ENCODE measurements around the gene EFNA1. TPM values are rescaled to one million over a fixed set of nuclear protein-coding genes. Genes with fewer than 3 reads are reported as not detected.
A peak's percentile ranks its signal among the peaks of the same experiment; 100 is the strongest.

EFNA1 gene
- total RNA-seq, 1 donor from 2014 or later, result 0.34 TPM

DNA sequence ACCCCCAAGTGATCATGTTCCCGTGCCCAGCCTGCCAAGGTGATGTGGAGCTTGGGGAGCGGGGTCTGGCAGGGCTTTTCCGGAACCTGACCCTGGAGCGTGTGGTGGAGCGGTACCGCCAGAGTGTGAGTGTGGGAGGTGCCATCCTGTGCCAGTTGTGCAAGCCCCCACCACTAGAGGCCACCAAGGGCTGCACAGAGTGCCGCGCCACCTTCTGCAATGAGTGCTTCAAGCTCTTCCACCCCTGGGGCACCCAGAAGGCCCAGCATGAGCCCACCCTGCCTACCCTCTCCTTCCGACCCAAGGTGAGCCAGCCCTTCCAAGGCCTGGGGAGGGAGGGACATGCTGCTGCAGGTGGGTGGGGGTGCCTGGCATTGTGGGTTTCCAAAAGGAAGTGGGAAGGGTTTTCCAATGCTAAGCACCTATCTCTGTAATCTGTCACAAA lies 48.3 kb downstream of the EFNA1 start:
- no peak overlapping the region for H3K27ac ChIP-seq
- H3K9ac ChIP-seq, result no peak overlapping the region
- H3K9me3 ChIP-seq (ENCODE audit: low read depth), result no peaks in the 10 kb centered on the region
- Mint-ChIP-seq H3K4me1 (peaks cover 39% of the 10 kb centered on the region), H3K36me3 (peaks cover 15% of the 10 kb centered on the region), H3K27ac (no peak overlapping the region), H3K9me3 (no peaks in the 10 kb centered on the region), H3K4me3 (peak overlapping the region; percentile 74), H3K27me3 (ENCODE audit: insufficient read depth, low read depth) (peaks cover 16% of the 10 kb centered on the region)
- H3K4me3 ChIP-seq, result no peak overlapping the region
- no peaks in the 10 kb centered on the region for H3K36me3 ChIP-seq
- H2AFZ ChIP-seq (replicated peaks), result no peak overlapping the region
- peaks cover 51% of the 10 kb centered on the region for H3F3A ChIP-seq (ENCODE audit: low read depth)
- TF ChIP-seq EZH2phosphoT487 (IDR thresholded peaks at IDR 0.05) (no peak), EZH2 (IDR thresholded peaks at IDR 0.05) (no peak)
- TF ChIP-seq, protein P1, sequence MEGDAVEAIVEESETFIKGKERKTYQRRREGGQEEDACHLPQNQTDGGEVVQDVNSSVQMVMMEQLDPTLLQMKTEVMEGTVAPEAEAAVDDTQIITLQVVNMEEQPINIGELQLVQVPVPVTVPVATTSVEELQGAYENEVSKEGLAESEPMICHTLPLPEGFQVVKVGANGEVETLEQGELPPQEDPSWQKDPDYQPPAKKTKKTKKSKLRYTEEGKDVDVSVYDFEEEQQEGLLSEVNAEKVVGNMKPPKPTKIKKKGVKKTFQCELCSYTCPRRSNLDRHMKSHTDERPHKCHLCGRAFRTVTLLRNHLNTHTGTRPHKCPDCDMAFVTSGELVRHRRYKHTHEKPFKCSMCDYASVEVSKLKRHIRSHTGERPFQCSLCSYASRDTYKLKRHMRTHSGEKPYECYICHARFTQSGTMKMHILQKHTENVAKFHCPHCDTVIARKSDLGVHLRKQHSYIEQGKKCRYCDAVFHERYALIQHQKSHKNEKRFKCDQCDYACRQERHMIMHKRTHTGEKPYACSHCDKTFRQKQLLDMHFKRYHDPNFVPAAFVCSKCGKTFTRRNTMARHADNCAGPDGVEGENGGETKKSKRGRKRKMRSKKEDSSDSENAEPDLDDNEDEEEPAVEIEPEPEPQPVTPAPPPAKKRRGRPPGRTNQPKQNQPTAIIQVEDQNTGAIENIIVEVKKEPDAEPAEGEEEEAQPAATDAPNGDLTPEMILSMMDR (IDR thresholded peaks at IDR 0.05), result no peak
- no peaks in the 10 kb centered on the region for H3K27me3 ChIP-seq
- H3K4me2 ChIP-seq, result no peak overlapping the region
- H3K79me2 ChIP-seq (ENCODE audit: low read depth), result peaks cover 26% of the 10 kb centered on the region
- peaks cover 8% of the 10 kb centered on the region for H3K4me1 ChIP-seq
- H4K20me1 ChIP-seq (ENCODE audit: low read depth), result no peaks in the 10 kb centered on the region
- no peak for DNase-seq (ENCODE audit: low spot score)

DNA sequence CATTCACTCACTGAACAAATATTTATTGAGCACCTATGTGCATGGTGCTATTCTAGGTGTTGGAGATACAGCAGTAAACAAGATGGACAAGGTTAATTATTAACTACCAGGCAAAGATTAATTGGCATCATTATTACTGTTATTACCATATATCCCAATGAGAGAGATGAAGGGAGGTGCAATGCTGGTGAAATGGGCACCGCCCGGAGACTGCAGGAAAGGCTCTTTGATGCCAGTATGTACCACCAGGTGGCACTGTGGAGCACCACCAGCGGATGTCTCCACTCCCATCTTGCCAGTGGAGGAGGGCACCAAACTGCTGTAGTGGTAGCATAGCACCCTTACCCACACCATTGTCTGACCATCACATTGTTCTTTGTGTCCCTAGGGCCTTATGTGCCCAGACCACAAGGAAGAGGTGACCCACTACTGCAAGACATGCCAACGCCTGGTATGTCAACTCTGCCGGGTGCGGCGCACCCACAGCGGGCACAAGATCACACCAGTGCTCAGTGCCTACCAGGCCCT lies 48.9 kb downstream of the EFNA1 start:
- Histone ChIP-seq H3K79me2 (ENCODE audit: low read depth) (peaks cover 19% of the 10 kb centered on the region), H3K9ac (no peak overlapping the region), H3K27me3 (no peaks in the 10 kb centered on the region), H3K27ac (no peak overlapping the region), H3K4me3 (no peak overlapping the region), H3K4me2 (no peak overlapping the region), H3K4me1 (peaks cover 8% of the 10 kb centered on the region), H3F3A (ENCODE audit: low read depth) (peaks cover 49% of the 10 kb centered on the region), H4K20me1 (ENCODE audit: low read depth) (no peaks in the 10 kb centered on the region), H3K36me3 (no peaks in the 10 kb centered on the region), H2AFZ (replicated peaks) (no peak overlapping the region), H3K9me3 (ENCODE audit: low read depth) (no peaks in the 10 kb centered on the region)
- H3K27me3 Mint-ChIP-seq (ENCODE audit: insufficient read depth, low read depth), result peaks cover 16% of the 10 kb centered on the region
- peak overlapping the region; percentile 74 for H3K4me3 Mint-ChIP-seq
- peaks cover 39% of the 10 kb centered on the region for H3K4me1 Mint-ChIP-seq
- peaks cover 17% of the 10 kb centered on the region for H3K36me3 Mint-ChIP-seq
- no peak overlapping the region for H3K27ac Mint-ChIP-seq
- TF ChIP-seq, protein P1 (IDR thresholded peaks at IDR 0.05), result peak; percentile 78
- no peak for TF ChIP-seq EZH2 (IDR thresholded peaks at IDR 0.05)
- DNase-seq (ENCODE audit: low spot score), result peak; percentile 77
- H3K9me3 Mint-ChIP-seq, result no peaks in the 10 kb centered on the region

DNA sequence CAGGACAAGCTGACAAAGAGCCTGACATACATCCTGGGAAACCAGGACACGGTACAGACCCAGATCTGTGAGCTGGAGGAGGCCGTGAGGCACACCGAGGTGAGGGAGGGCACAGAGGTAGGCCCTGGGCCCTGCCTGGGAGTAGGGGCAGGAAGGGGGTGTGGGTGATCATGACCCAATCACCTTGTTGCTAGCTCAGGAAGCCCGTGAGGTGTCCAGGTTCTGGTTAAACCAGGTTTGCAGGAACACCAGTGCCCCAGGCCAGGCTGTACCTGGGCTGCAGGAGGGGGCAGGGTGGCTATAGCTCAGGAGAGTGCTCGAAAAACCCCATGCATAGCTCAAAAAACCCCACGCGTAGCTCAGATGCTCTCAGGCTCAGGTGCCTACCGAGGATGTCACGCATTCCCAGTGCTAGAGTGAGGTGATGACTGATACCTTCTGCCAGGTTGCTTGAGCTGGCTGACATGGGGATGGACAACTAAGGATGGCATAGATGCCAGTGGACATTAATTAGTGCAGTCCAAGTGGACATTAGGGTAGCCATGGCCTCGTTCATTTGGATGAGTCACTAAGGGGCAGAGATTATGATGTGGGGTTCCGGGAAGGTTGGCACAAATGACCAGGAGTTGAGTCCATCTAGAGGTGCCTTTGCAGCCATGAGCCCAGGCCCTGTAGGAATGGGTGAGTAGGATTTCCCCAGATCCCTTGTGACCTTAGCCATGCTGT lies 49.7 kb downstream of the EFNA1 start:
- no peak overlapping the region for H3K9ac ChIP-seq
- no peaks in the 10 kb centered on the region for H4K20me1 ChIP-seq (ENCODE audit: low read depth)
- no peak overlapping the region for H3K27ac ChIP-seq
- H3K27me3 ChIP-seq, result no peaks in the 10 kb centered on the region
- no peak overlapping the region for H3K4me3 ChIP-seq
- no peak overlapping the region for H3K4me2 ChIP-seq
- Mint-ChIP-seq H3K4me1 (peaks cover 33% of the 10 kb centered on the region), H3K27me3 (ENCODE audit: insufficient read depth, low read depth) (peaks cover 13% of the 10 kb centered on the region), H3K27ac (no peak overlapping the region), H3K9me3 (no peaks in the 10 kb centered on the region), H3K4me3 (peak overlapping the region; percentile 42), H3K36me3 (peaks cover 20% of the 10 kb centered on the region)
- peaks cover 12% of the 10 kb centered on the region for H3K79me2 ChIP-seq (ENCODE audit: low read depth)
- TF ChIP-seq, protein P1 (IDR thresholded peaks at IDR 0.05), result no peak
- H3F3A ChIP-seq (ENCODE audit: low read depth), result peaks cover 41% of the 10 kb centered on the region
- no peaks in the 10 kb centered on the region for H3K36me3 ChIP-seq
- H2AFZ ChIP-seq (replicated peaks), result no peak overlapping the region
- no peak for DNase-seq (ENCODE audit: low spot score)
- H3K9me3 ChIP-seq (ENCODE audit: low read depth), result no peaks in the 10 kb centered on the region
- peaks cover 2% of the 10 kb centered on the region for H3K4me1 ChIP-seq

All from neural progenitor cell (in vitro differentiated cells).